HEK293 (cell line): ENCODE data around the gene HTR2C.

Experiments
- ZNF184 ChIP-seq: fragments of 450-650 bp; IDR thresholded peaks from 2 replicates; pipeline ENCODE4 v1.5.1; 2018; ENCODE audit warnings: missing biosample characterization, mild to moderate bottlenecking, missing genetic modification characterization
- ZNF24 ChIP-seq: fragments of 450-650 bp; formaldehyde crosslinking; IDR thresholded peaks from 2 replicates; pipeline ENCODE4 v1.5.1; 2016; ENCODE audit warnings: missing biosample characterization, missing genetic modification characterization
- ZNF629 ChIP-seq: fragments of 450-650 bp; formaldehyde crosslinking; IDR thresholded peaks from 2 replicates; pipeline ENCODE4 v1.5.1; 2017; ENCODE audit warnings: missing biosample characterization, missing genetic modification characterization
- TF ChIP-seq, protein P1 (sequence below): fragments of 450-650 bp; formaldehyde crosslinking; IDR thresholded peaks from 2 replicates; pipeline ENCODE4 v1.5.1; 2016; ENCODE audit warnings: missing biosample characterization, missing genetic modification characterization
- TF ChIP-seq, protein P2 (sequence below): fragments of 450-650 bp; formaldehyde crosslinking; IDR thresholded peaks from 2 replicates; pipeline ENCODE4 v1.5.1; 2016; ENCODE audit warnings: missing biosample characterization, missing genetic modification characterization

DNA sequence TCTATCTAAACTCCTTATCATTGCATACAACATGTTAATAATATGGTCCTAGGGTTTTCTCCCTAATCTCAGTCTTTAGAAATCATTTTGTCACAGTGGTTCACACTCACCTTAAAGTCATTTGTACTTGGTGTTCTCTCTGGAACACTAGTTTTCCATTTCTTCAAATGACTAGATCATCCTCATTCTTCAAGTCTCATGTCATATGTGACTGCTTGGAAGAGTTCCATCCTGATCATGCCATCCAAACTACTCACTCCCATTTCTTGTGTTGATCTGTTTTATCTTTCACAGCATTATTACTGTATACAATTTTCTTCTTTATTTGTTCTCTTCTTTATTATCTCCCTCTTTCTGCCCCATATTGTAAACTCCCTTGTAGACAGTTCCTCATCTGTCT lies 66.5 kb downstream of the HTR2C start:
- TF ChIP-seq, protein P1, sequence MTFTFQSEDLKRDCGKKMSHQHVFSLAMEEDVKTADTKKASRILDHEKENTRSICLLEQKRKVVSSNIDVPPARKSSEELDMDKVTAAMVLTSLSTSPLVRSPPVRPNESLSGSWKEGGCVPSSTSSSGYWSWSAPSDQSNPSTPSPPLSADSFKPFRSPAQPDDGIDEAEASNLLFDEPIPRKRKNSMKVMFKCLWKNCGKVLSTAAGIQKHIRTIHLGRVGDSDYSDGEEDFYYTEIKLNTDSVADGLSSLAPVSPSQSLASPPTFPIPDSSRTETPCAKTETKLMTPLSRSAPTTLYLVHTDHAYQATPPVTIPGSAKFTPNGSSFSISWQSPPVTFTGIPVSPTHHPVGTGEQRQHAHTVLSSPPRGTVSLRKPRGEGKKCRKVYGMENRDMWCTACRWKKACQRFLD (tag by site-specific recombination) = no peak
- TF ChIP-seq, protein P2, sequence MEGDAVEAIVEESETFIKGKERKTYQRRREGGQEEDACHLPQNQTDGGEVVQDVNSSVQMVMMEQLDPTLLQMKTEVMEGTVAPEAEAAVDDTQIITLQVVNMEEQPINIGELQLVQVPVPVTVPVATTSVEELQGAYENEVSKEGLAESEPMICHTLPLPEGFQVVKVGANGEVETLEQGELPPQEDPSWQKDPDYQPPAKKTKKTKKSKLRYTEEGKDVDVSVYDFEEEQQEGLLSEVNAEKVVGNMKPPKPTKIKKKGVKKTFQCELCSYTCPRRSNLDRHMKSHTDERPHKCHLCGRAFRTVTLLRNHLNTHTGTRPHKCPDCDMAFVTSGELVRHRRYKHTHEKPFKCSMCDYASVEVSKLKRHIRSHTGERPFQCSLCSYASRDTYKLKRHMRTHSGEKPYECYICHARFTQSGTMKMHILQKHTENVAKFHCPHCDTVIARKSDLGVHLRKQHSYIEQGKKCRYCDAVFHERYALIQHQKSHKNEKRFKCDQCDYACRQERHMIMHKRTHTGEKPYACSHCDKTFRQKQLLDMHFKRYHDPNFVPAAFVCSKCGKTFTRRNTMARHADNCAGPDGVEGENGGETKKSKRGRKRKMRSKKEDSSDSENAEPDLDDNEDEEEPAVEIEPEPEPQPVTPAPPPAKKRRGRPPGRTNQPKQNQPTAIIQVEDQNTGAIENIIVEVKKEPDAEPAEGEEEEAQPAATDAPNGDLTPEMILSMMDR (tag by site-specific recombination) = no peak
- no peak for TF ChIP-seq ZNF629
- TF ChIP-seq ZNF24 = no peak
- TF ChIP-seq ZNF184 (tag by site-specific recombination) = no peak
